Neural cell (in vitro differentiated cells): Measurements from ENCODE around the gene FLII. TPM values are rescaled to one million over a fixed set of nuclear protein-coding genes. Genes with fewer than 3 reads are reported as not detected.

ENCODE experiments used
- H2AFZ ChIP-seq: fragments of 200-600, 300-800 bp; sonication (generic), shearing (Covaris generic); 2 replicates; pipeline ENCODE4 v1.6.0; 2014; ENCODE audit warnings: low read depth, mild to moderate bottlenecking, antibody characterized with exemption, low read length, moderate library complexity
- H3F3A ChIP-seq: fragments of 200-600 bp; shearing (Covaris generic); 2 replicates; pipeline ENCODE4 v1.6.1; 2016; ENCODE audit warnings: mild to moderate bottlenecking, moderate library complexity, mixed read lengths, antibody characterized with exemption, low read length; ENCODE audit not compliant: insufficient read depth, poor library complexity, severe bottlenecking
- H3K27ac ChIP-seq: fragments of 200-600, 300-800 bp; sonication (generic), shearing (Covaris generic); 2 replicates; pipeline ENCODE4 v1.5.1; 2014; ENCODE audit warnings: mild to moderate bottlenecking, low read length, moderate library complexity
- H3K27me3 ChIP-seq: fragments of 300-800, 200-600 bp; sonication (generic), shearing (Covaris generic); 2 replicates; pipeline ENCODE4 v1.6.0; 2014; ENCODE audit warnings: mild to moderate bottlenecking, low read depth, low read length, moderate library complexity; ENCODE audit not compliant: insufficient read depth
- H3K36me3 ChIP-seq: fragments of 300-800, 200-600 bp; sonication (generic), shearing (Covaris generic); 2 replicates; pipeline ENCODE4 v1.5.1; 2014; ENCODE audit warnings: mild to moderate bottlenecking, antibody characterized with exemption, low read length, moderate library complexity; ENCODE audit not compliant: insufficient read depth
- H3K4me2 ChIP-seq: fragments of 300-800, 200-600 bp; sonication (generic), shearing (Covaris generic); 2 replicates; pipeline ENCODE4 v1.6.0; 2014; ENCODE audit warnings: mild to moderate bottlenecking, low read length
- H3K4me3 ChIP-seq: fragments of 300-800, 200-600 bp; sonication (generic), shearing (Covaris generic); 2 replicates; pipeline ENCODE4 v1.5.1; 2014; ENCODE audit warnings: mild to moderate bottlenecking, low read length, moderate library complexity
- H3K79me2 ChIP-seq: fragments of 200-600 bp; shearing (Covaris generic); replicated peaks from 2 replicates; pipeline ENCODE4 v1.6.0; 2014; ENCODE audit warnings: mild to moderate bottlenecking, low read length, moderate library complexity; ENCODE audit not compliant: insufficient read depth
- H3K9ac ChIP-seq: fragments of 300-800, 200-600 bp; sonication (generic), shearing (Covaris generic); 2 replicates; pipeline ENCODE4 v1.6.1; 2016; ENCODE audit warnings: mild to moderate bottlenecking, low read length, mixed read lengths
- H3K9me2 ChIP-seq: fragments of 200-600 bp; shearing (Covaris generic); 2 replicates; pipeline ENCODE4 v1.6.1; 2016; ENCODE audit warnings: mild to moderate bottlenecking, low read length, mixed read lengths; ENCODE audit not compliant: insufficient read depth
- H3K9me3 ChIP-seq: fragments of 200-600, 300-800 bp; sonication (generic), shearing (Covaris generic); 2 replicates; pipeline ENCODE4 v1.6.1; 2016; ENCODE audit warnings: mild to moderate bottlenecking, mixed run types, low read length, moderate library complexity, mixed read lengths
- H4K20me1 ChIP-seq: fragments of 200-600 bp; shearing (Covaris generic); 2 replicates; pipeline ENCODE4 v1.6.1; 2016; ENCODE audit warnings: mild to moderate bottlenecking, mixed run types; ENCODE audit not compliant: insufficient read depth
- EP300 ChIP-seq: fragments of 450-650 bp; conservative IDR thresholded peaks from 2 replicates; pipeline ENCODE4 v1.6.1; 2014; ENCODE audit warnings: antibody characterized with exemption, mild to moderate bottlenecking, moderate library complexity; ENCODE audit not compliant: poor library complexity, severe bottlenecking
- EZH2 ChIP-seq: fragments of 200-600, 300-800 bp; shearing (Covaris generic), sonication (generic); IDR thresholded peaks from 2 replicates; pipeline ENCODE4 v1.6.1; 2014; ENCODE audit warnings: antibody characterized with exemption, low read length, borderline replicate concordance, mild to moderate bottlenecking; ENCODE audit not compliant: insufficient read depth, poor library complexity, severe bottlenecking
- MXI1 ChIP-seq: fragments of 450-650 bp; conservative IDR thresholded peaks from 2 replicates; pipeline ENCODE4 v1.6.1; 2014; ENCODE audit warnings: antibody characterized with exemption, mild to moderate bottlenecking; ENCODE audit not compliant: poor library complexity, severe bottlenecking
- POLR2AphosphoS5 ChIP-seq: IDR thresholded peaks from 2 replicates; pipeline ENCODE4 v1.6.1; 2012
- RAD21 ChIP-seq: fragments of 450-650 bp; conservative IDR thresholded peaks from 2 replicates; pipeline ENCODE4 v1.6.1; 2014; ENCODE audit warnings: antibody characterized with exemption, mild to moderate bottlenecking, moderate library complexity
- REST ChIP-seq: IDR thresholded peaks from 2 replicates; pipeline ENCODE4 v1.6.1; 2012; ENCODE audit warnings: borderline replicate concordance
- SMC3 ChIP-seq: fragments of 450-650 bp; conservative IDR thresholded peaks from 2 replicates; pipeline ENCODE4 v1.6.1; 2014; ENCODE audit warnings: antibody characterized with exemption, mild to moderate bottlenecking, moderate library complexity; ENCODE audit not compliant: poor library complexity
- TAF1 ChIP-seq: IDR thresholded peaks from 2 replicates; pipeline ENCODE4 v1.6.1; 2012; ENCODE audit warnings: low read depth
- polyA plus RNA-seq: library from polyadenylated mRNA; depleted of rRNA; stranded (reverse); fragments of >200 nt; gene quantifications from 2 replicates; pipeline ENCODE4 v1.2.3, GENCODE V29; 2014
- TF ChIP-seq, protein P1 (sequence below): fragments of 450-650 bp; IDR thresholded peaks from 2 replicates; pipeline ENCODE4 v1.5.1; 2014; ENCODE audit warnings: antibody characterized with exemption, mild to moderate bottlenecking, moderate library complexity; ENCODE audit not compliant: poor library complexity, severe bottlenecking

FLII gene
- polyA plus RNA-seq, 1 donor from 2014 or later = 93.0 TPM

DNA sequence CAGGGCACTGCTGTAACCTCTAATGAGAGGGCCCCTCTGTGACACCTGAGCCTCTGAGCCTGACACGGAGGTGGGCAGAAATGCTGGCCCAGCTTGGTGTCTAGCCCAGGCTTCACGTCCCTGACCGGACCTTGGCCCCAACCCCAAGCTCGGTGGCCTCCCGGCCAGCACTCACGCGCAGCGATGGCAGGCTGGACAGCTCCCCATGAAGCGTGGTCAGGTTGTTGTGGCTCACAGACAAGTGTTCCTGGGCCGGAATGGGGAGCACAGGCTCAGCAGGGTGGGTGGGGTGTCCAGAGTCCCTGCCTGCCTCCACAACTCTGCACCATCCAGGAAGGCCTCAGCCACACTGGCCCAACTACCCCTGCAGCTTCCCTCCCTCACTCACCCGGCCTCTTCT lies 2.2 kb downstream of the FLII start:
- TF ChIP-seq MXI1 = no peak
- no peak for TF ChIP-seq RAD21
- no peak for TF ChIP-seq REST
- TF ChIP-seq EZH2 = no peak
- TF ChIP-seq SMC3 = no peak
- TF ChIP-seq TAF1 = no peak
- no peak for TF ChIP-seq EP300
- TF ChIP-seq, protein P1, sequence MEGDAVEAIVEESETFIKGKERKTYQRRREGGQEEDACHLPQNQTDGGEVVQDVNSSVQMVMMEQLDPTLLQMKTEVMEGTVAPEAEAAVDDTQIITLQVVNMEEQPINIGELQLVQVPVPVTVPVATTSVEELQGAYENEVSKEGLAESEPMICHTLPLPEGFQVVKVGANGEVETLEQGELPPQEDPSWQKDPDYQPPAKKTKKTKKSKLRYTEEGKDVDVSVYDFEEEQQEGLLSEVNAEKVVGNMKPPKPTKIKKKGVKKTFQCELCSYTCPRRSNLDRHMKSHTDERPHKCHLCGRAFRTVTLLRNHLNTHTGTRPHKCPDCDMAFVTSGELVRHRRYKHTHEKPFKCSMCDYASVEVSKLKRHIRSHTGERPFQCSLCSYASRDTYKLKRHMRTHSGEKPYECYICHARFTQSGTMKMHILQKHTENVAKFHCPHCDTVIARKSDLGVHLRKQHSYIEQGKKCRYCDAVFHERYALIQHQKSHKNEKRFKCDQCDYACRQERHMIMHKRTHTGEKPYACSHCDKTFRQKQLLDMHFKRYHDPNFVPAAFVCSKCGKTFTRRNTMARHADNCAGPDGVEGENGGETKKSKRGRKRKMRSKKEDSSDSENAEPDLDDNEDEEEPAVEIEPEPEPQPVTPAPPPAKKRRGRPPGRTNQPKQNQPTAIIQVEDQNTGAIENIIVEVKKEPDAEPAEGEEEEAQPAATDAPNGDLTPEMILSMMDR = no peak
- H2AFZ ChIP-seq = no peak overlapping the region
- H3K79me2 ChIP-seq = peaks cover 21% of the 10 kb centered on the region
- H3F3A ChIP-seq = no peaks in the 10 kb centered on the region
- H3K4me3 ChIP-seq = peak overlapping the region; percentile 98
- H3K4me2 ChIP-seq = no peak overlapping the region
- no peaks in the 10 kb centered on the region for H3K36me3 ChIP-seq
- H3K9ac ChIP-seq = peak overlapping the region; percentile 89
- H4K20me1 ChIP-seq = no peaks in the 10 kb centered on the region
- H3K27ac ChIP-seq = no peak overlapping the region
- H3K9me2 ChIP-seq = no peaks in the 10 kb centered on the region
- H3K27me3 ChIP-seq = no peaks in the 10 kb centered on the region
- no peaks in the 10 kb centered on the region for H3K9me3 ChIP-seq

DNA sequence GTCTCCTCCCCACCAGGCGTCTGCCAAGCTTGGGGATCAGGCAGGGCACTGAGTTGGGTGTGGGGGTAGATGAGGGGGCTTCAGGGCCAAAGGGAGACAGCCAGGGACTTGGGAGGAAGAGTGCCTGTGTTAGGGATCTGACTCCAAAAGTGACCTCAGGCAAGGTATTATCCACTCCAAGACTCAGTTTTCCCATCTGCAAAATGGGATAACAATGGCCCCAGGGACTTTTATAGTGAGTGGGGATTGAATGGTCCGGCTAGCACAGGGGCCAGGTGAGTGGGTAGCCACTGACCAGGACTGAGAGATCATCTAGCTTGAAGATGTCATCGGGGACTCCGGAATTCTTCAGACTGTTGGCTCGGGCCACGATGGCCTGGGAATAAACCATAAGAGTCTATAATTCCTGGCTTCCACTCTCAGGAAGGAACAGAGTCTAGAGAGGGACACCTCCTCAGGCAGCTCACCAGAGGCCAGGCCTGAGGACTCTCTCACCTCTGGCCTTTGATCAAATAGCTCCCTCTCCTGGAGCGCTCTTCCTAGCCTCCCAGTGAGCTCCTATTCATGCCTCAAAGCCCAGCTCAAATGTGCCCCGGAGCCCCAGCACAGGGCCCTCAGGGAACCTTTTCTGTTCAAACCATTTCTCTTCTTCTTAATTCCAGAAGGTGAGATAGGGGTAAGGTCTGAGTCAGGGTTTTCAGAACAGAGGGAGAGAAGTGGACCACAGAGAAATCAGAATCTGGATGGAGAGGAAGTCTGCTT lies 3.5 kb downstream of the FLII start:
- Histone ChIP-seq H3K9ac (no peak overlapping the region), H3K4me3 (no peak overlapping the region), H3F3A (no peaks in the 10 kb centered on the region), H3K36me3 (no peaks in the 10 kb centered on the region), H3K9me2 (no peaks in the 10 kb centered on the region), H3K27ac (no peak overlapping the region), H3K27me3 (no peaks in the 10 kb centered on the region), H3K4me2 (no peak overlapping the region), H3K79me2 (peaks cover 16% of the 10 kb centered on the region), H2AFZ (no peak overlapping the region), H4K20me1 (no peaks in the 10 kb centered on the region), H3K9me3 (no peaks in the 10 kb centered on the region)
- no peak for TF ChIP-seq MXI1
- TF ChIP-seq EZH2 = no peak
- TF ChIP-seq, protein P1 = no peak
- TF ChIP-seq REST = no peak
- TF ChIP-seq RAD21 = no peak
- TF ChIP-seq EP300 = no peak
- TF ChIP-seq SMC3 = no peak
- TF ChIP-seq POLR2AphosphoS5 = no peak
- TF ChIP-seq TAF1 = no peak
